Esophagus muscularis mucosa (tissue), 4 donors: ENCODE data around the gene GSC. TPM values are rescaled to one million over a fixed set of nuclear protein-coding genes. Genes with fewer than 3 reads are reported as not detected.

Experiments used
- DNase-seq: peaks from one replicate; pipeline ENCODE4 v3.0.0-alpha.2; 2017; ENCODE audit errors: extremely low spot score
- H3K27ac ChIP-seq, 4 donors: fragments of 200-600 bp; sonication (generic); replicated peaks in 1 of 4; 1 replicate in 3 of 4; 2 replicates in 1 of 4; pipeline ENCODE4 v1.5.1; 2016 to 2019; ENCODE audit warnings: mild to moderate bottlenecking in 1 of 4
- H3K27me3 ChIP-seq, 4 donors: fragments of 200-600 bp; sonication (generic); one replicate each; pipeline versions ENCODE4 v1.5.1 to v1.6.0; 2016 to 2019
- H3K36me3 ChIP-seq, 4 donors: fragments of 200-600 bp; sonication (generic); one replicate each; pipeline ENCODE4 v1.5.1; 2016 to 2019
- H3K4me1 ChIP-seq, 4 donors: fragments of 200-600 bp; sonication (generic); one replicate each; pipeline ENCODE4 v1.5.1; 2016 to 2019
- H3K4me3 ChIP-seq, 4 donors: fragments of 200-600 bp; sonication (generic); 1 replicate in 2 of 4; 2 replicates in 2 of 4; pipeline ENCODE4 v1.5.1; 2016 to 2019; ENCODE audit warnings: mild to moderate bottlenecking in 4 of 4, moderate library complexity in 1 of 4
- H3K9me3 ChIP-seq, 4 donors: fragments of 200-600 bp; sonication (generic); 1 replicate in 3 of 4; 2 replicates in 1 of 4; pipeline ENCODE4 v1.5.1; 2016 to 2019
- CTCF ChIP-seq, 3 experiments: fragments of 200-600 bp in 2 of 3; fragments of 450-650 bp in 1 of 3; sonication (generic) in 2 of 3; IDR thresholded peaks; one replicate each; pipeline ENCODE4 v1.5.1; 2017 to 2019; ENCODE audit warnings: antibody characterized with exemption in 3 of 3, mild to moderate bottlenecking in 2 of 3, moderate library complexity in 1 of 3
- EP300 ChIP-seq: sonication (generic); formaldehyde crosslinking; IDR thresholded peaks from one replicate; pipeline ENCODE4 v1.6.1; 2017; ENCODE audit warnings: antibody characterized with exemption
- POLR2A ChIP-seq: fragments of 450-650 bp; IDR thresholded peaks from one replicate; pipeline ENCODE4 v1.6.1; 2017; ENCODE audit warnings: antibody characterized with exemption, moderate library complexity, mild to moderate bottlenecking, low read depth
- POLR2AphosphoS5 ChIP-seq, 2 donors: sonication (generic); formaldehyde crosslinking; IDR thresholded peaks; one replicate each; pipeline ENCODE4 v1.6.1; 2017; ENCODE audit warnings: antibody characterized with exemption in 2 of 2
- WGBS: methylation state at CpG from one replicate; pipeline ENCODE4 v1.1.5; 2018; 5-methylcytosine and 5-hydroxymethylcytosine counted together
- intact Hi-C: fragments of 100-400 bp; cut with DNase I; formaldehyde crosslinking; loops from one replicate; pipeline ENCODE4 v1.15.1; 2023
- total RNA-seq, 4 donors: library from RNA; depleted of rRNA; stranded (reverse); fragments of >200 nt; gene quantifications; one replicate each; pipeline versions ENCODE4 v1.1.0 to v1.2.1, GENCODE V29; 2016

Gene GSC
- total RNA-seq = under 1 TPM in 2 of 4 donors, not detected in 2; 0.91 to 0.98 TPM

DNA sequence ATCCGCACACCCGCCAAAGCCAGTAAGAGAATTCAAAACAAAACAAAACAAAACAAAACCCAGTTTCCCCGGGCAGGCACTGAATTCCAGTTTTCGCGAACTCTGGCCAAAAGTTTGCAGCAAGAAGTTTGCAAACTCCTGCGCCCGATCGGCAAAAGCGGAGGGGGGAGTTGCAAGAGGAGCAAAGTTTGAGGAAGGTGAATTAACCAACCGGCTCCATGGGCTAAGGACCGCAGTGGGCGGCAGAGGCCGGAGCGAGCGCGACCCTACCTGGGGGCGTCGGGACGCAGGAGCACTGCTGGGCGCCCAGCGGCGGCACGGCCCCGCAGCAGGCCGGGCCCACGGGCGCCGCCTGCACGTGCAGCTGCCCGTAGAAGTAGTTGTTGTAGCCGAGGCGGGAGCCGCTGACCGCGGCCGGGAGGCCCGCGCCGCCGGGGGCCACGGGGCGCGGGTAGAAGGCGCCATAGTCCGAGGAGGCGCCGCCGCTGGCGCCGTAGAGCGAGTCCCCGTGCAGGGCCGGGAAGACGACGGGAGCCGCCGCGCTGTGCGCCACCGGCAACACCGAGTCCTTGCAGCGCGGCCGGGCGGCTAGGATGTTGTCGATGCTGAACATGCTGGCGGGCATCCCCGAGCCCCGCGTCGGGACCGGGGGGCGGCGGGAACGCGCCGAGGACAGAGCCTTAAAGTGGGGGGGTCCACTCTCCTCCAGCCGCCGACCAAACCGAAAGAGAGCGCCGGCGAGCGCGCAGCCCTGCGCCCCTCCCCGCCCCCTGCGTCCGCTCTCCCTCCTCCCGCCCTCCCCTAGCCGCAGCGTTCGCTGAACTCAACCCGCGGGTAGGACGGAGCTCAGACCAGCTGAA is at the start of gene GSC:
Gene GSC, minus strand, starts transcription at position 723 of the 860 bp plus-strand sequence. Its CDS starts 98 bp downstream, at position 625.
- Histone ChIP-seq H3K27ac (no peak within 1 kb of the TSS), H3K4me3 (peak within 1 kb of the TSS; percentile 55 to 72 (median 58)), H3K27me3 (peaks cover 3 to 100% (median 85%) of the 10 kb centered on the region in 4 donors), H3K36me3 (no peaks in the 10 kb centered on the region), H3K9me3 (no peaks in the 10 kb centered on the region), H3K4me1 (peaks cover 27 to 53% (median 30%) of the 10 kb centered on the region in 4 donors)
- TF ChIP-seq CTCF (IDR thresholded peaks at IDR 0.05) (no peak), POLR2A (no peak), EP300 (no peak)
- WGBS = 2% methylated on average over 27 of the region's 96 CpGs
- intact Hi-C loops = no loop called here
- no peak for DNase-seq

DNA sequence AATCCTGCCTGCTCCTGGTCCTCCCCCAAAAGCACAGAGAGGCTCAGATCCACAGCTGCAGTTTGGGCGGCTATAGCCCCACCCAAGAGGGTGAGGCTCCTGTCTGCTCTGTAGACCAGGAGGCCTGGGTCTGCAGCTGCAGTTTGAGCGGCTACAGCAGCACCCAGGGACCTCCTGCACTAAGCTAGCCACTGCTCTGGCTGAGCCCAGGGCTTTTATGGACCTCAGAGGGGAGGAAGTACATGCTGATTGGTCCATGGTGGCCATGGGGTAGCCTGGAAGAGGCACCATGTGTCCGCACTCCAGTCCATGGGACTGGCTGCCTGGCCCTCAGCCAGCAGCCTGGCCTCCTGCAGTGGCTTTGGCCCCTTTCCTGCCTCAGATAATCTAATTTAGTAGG is 49.6 kb upstream of the GSC start:
- TF ChIP-seq EP300 (no peak), CTCF (IDR thresholded peaks at IDR 0.05) (no peak), POLR2A (no peak), POLR2AphosphoS5 (IDR thresholded peaks at IDR 0.05) (no peak)
- intact Hi-C loops = no loop called here
- Histone ChIP-seq H3K9me3 (no peaks in the 10 kb centered on the region), H3K4me1 (no peaks in the 10 kb centered on the region), H3K27ac (no peak overlapping the region), H3K27me3 (no peaks in the 10 kb centered on the region), H3K36me3 (no peaks in the 10 kb centered on the region), H3K4me3 (no peak overlapping the region)
- no peak for DNase-seq
- WGBS = 90% methylated on average over 1 of the region's 3 CpGs

GRCh38 chr14:94816113-94816512 is 46.2 kb upstream of the GSC start:
- H3K27ac ChIP-seq = no peak overlapping the region
- no peaks in the 10 kb centered on the region for H3K4me1 ChIP-seq
- H3K4me3 ChIP-seq = no peak overlapping the region
- no peak for DNase-seq
- no peaks in the 10 kb centered on the region for H3K9me3 ChIP-seq
- H3K27me3 ChIP-seq = peaks cover 0 to 6% (median 0%) of the 10 kb centered on the region in 4 donors
- intact Hi-C loops = no loop called here
- H3K36me3 ChIP-seq = no peaks in the 10 kb centered on the region
- no peak for TF ChIP-seq POLR2AphosphoS5 (IDR thresholded peaks at IDR 0.05)
- TF ChIP-seq CTCF (IDR thresholded peaks at IDR 0.05) = peak in 1 of 3 experiments; percentile 43
- 43% methylated on average over 6 of the region's 6 CpGs for WGBS

GRCh38 chr14:94805680-94806288 is 35.9 kb upstream of the GSC start:
- peak overlapping the region in 3 of 4 donors; percentile 3 to 55 (median 46) for H3K27ac ChIP-seq
- intact Hi-C loops = loop anchor here (5.0 kb wide), 1 partner anchor 292 kb away; no protein-coding TSS in a partner anchor
- no peaks in the 10 kb centered on the region for H3K27me3 ChIP-seq
- H3K36me3 ChIP-seq = no peaks in the 10 kb centered on the region
- no peak for TF ChIP-seq POLR2AphosphoS5 (IDR thresholded peaks at IDR 0.05)
- TF ChIP-seq EP300 = no peak
- no peak for TF ChIP-seq POLR2A
- no peak for TF ChIP-seq CTCF (IDR thresholded peaks at IDR 0.05)
- no peak for DNase-seq
- no peaks in the 10 kb centered on the region for H3K9me3 ChIP-seq
- H3K4me3 ChIP-seq = no peak overlapping the region
- peaks cover 0 to 18% (median 14%) of the 10 kb centered on the region in 4 donors for H3K4me1 ChIP-seq
- whole genome bisulfite sequencing = 33% methylated on average over 5 of the region's 5 CpGs
